Panc1 (cell line): Measurements from ENCODE around the gene KPNB1. TPM values are rescaled to one million over a fixed set of nuclear protein-coding genes. Genes with fewer than 3 reads are reported as not detected.

Experiments used
- ATAC-seq: fragments of 200-7000 bp; cut with Tn5 transposase; 2 replicates; pipeline ENCODE4 v1.9.1; 2020; ENCODE audit warnings: mild to moderate bottlenecking, moderate library complexity
- BruUV-seq: library from RNA; stranded (reverse); fragments of 400-500 nt; replicated peaks from 2 replicates; lab custom pipeline; 2021; lab: Mats Ljungman, UMichigan
- CTCF ChIA-PET: fragments of 300-600 bp; sonication (Branson Sonifier 250); formaldehyde crosslinking; loops from one replicate; lab custom pipeline; 2022; ENCODE audit warnings: antibody characterized with exemption; lab: Charles Lee
- POLR2A ChIA-PET: fragments of 300-600 bp; sonication (Branson Sonifier 250); formaldehyde crosslinking; loops from one replicate; lab custom pipeline; 2022; ENCODE audit warnings: antibody characterized with exemption; lab: Charles Lee
- DNase-seq: peaks from one replicate; pipeline ENCODE4 v3.0.0-alpha.2; 2010; ENCODE audit warnings: low read depth, low spot score
- H3K27ac ChIP-seq: 2 replicates; pipeline ENCODE4 v1.5.1; 2011; ENCODE audit warnings: mild to moderate bottlenecking, low read length, inconsistent platforms
- H3K27me3 ChIP-seq: fragments of 200-500 bp; sonication (Bioruptor generic); 2 replicates; pipeline ENCODE4 v1.6.0; 2014; ENCODE audit warnings: low read length, inconsistent platforms; ENCODE audit not compliant: control insufficient read depth, insufficient read depth
- H3K36me3 ChIP-seq: fragments of 200-500 bp; sonication (Bioruptor generic); 2 replicates; pipeline ENCODE4 v1.5.1; 2014; ENCODE audit warnings: inconsistent platforms, mild to moderate bottlenecking, low read length, moderate library complexity; ENCODE audit not compliant: control insufficient read depth, insufficient read depth
- H3K4me1 ChIP-seq: 2 replicates; pipeline ENCODE4 v1.5.1; 2011; ENCODE audit warnings: inconsistent platforms, mild to moderate bottlenecking, low read length, moderate library complexity; ENCODE audit not compliant: control insufficient read depth, insufficient read depth
- H3K4me3 ChIP-seq, 2 experiments: 2 replicates each; pipeline ENCODE4 v1.5.1; 2011 to 2012; ENCODE audit warnings: low read depth in 2 of 2, low read length in 2 of 2, mild to moderate bottlenecking in 2 of 2, inconsistent platforms in 1 of 2, moderate library complexity in 1 of 2
- H3K9me3 ChIP-seq: fragments of 200-500 bp; sonication (Bioruptor generic); 2 replicates; pipeline ENCODE4 v1.5.1; 2014; ENCODE audit warnings: low read depth, mild to moderate bottlenecking, inconsistent platforms, low read length, moderate library complexity; ENCODE audit not compliant: control insufficient read depth, insufficient read depth
- CTCF ChIP-seq: fragments of 450-650 bp; IDR thresholded peaks from 2 replicates; pipeline ENCODE4 v1.5.1; 2017; ENCODE audit warnings: mild to moderate bottlenecking
- POLR2AphosphoS5 ChIP-seq: IDR thresholded peaks from 2 replicates; pipeline ENCODE4 v1.6.1; 2012; ENCODE audit warnings: mild to moderate bottlenecking, low read depth, low read length, moderate library complexity
- REST ChIP-seq, 2 experiments: IDR thresholded peaks; 2 replicates each; pipeline ENCODE4 v1.6.1; 2011 to 2012; ENCODE audit warnings: low read depth in 2 of 2, control low read depth in 1 of 2, low read length in 1 of 2, mild to moderate bottlenecking in 1 of 2, moderate library complexity in 1 of 2; ENCODE audit not compliant: insufficient read depth in 1 of 2
- SIN3A ChIP-seq: IDR thresholded peaks from 2 replicates; pipeline ENCODE4 v1.6.1; 2012; ENCODE audit warnings: low read depth, mild to moderate bottlenecking, low read length, moderate library complexity, borderline replicate concordance; ENCODE audit not compliant: insufficient read depth
- TCF7L2 ChIP-seq: IDR thresholded peaks from 2 replicates; pipeline ENCODE4 v1.6.1; 2011; ENCODE audit warnings: mild to moderate bottlenecking, low read depth, low read length, inconsistent platforms
- in situ Hi-C: cut with HindIII; loops from 2 replicates; pipeline ENCODE4 v1.10.0; 2016; ENCODE audit warnings: low sequenced_read_pairs, low pct_unique_long_range_greater_than_20kb
- intact Hi-C: fragments of 100-400 bp; cut with micrococcal nuclease; formaldehyde crosslinking; loops from one replicate; pipeline ENCODE4 v1.10.0; 2022; ENCODE audit not compliant: unreplicated experiment
- total RNA-seq: library from RNA; stranded (reverse); gene quantifications from one replicate; pipeline ENCODE4 v1.2.1, GENCODE V29; 2021; ENCODE audit not compliant: unreplicated experiment

KPNB1 gene
- total RNA-seq, 1 experiment from 2014 or later, result 666 TPM

- H3K4me3 ChIP-seq, result no peak overlapping the region
- H3K36me3 ChIP-seq, result no peaks in the 10 kb centered on the region
- POLR2A ChIA-PET, result no interaction called here
- no TSS peak for BruUV-seq
- H3K27me3 ChIP-seq, result no peaks in the 10 kb centered on the region
- in situ Hi-C loops (no loop called here), intact Hi-C loops (no loop called here)
- CTCF ChIA-PET, result interaction anchor here (0.5 to 0.7 kb wide), 2 partner anchors 19 to 82 kb away, joined by 4 to 6 read pairs; no protein-coding TSS in a partner anchor
- no peaks in the 10 kb centered on the region for H3K9me3 ChIP-seq
- TF ChIP-seq REST (IDR thresholded peaks at IDR 0.05; ENCODE audit: insufficient read depth in 1 of 2, low read depth in 2 of 2, low read length in 1 of 2) (no peak), TCF7L2 (no peak), POLR2AphosphoS5 (no peak), SIN3A (no peak), CTCF (no peak)
- ATAC-seq (no peak), DNase-seq (no peak)
- no peaks in the 10 kb centered on the region for H3K4me1 ChIP-seq
- H3K27ac ChIP-seq, result no peak overlapping the region
These were observed 19.9 kb upstream of the KPNB1 start for GRCh38 chr17:47629826-47630225.

- CTCF ChIA-PET, result interaction anchor here (0.5 kb wide), 1 partner anchor 11 kb away, joined by 11 read pairs; no protein-coding TSS in a partner anchor
- BruUV-seq, result no TSS peak
- TF ChIP-seq REST (IDR thresholded peaks at IDR 0.05; ENCODE audit: insufficient read depth in 1 of 2, low read depth in 2 of 2, low read length in 1 of 2) (no peak), TCF7L2 (no peak), SIN3A (no peak), CTCF (no peak), POLR2AphosphoS5 (no peak)
- Histone ChIP-seq H3K4me3 (no peak overlapping the region), H3K27ac (no peak overlapping the region), H3K36me3 (no peaks in the 10 kb centered on the region), H3K9me3 (no peaks in the 10 kb centered on the region), H3K4me1 (no peaks in the 10 kb centered on the region), H3K27me3 (no peaks in the 10 kb centered on the region)
- in situ Hi-C loops, result no loop called here
- POLR2A ChIA-PET, result interaction anchor here (0.6 to 0.7 kb wide), 2 partner anchors 12 to 14 kb away, joined by 4 to 5 read pairs; no protein-coding TSS in a partner anchor
- ATAC-seq, result no peak
- no peak for DNase-seq
- intact Hi-C loops, result no loop called here
These were observed 19.1 kb upstream of the KPNB1 start for GRCh38 chr17:47630614-47631013.
